OCI-M1 (cell line): ENCODE results near the gene PYGB.
"Not testable (repeated sequence)": the region's sequence is repeated elsewhere in the genome, so short reads cannot be mapped to it uniquely, and the experiment has no call there.

Experiments
- DNase-seq: peaks from one replicate; lab custom pipeline; 2025; lab: John Stamatoyannopoulos, UW

PYGB gene

GRCh38 chr20:25230166-25230831 lies 17.6 kb upstream of the PYGB start:
- DNase-seq, result no peak

GRCh38 chr20:25233016-25233772 lies 14.7 kb upstream of the PYGB start:
- no peak for DNase-seq

GRCh38 chr20:25234009-25234849 lies 13.7 kb upstream of the PYGB start:
- not testable (repeated sequence) for DNase-seq

GRCh38 chr20:25236450-25237304 lies 11.2 kb upstream of the PYGB start:
- no peak for DNase-seq

GRCh38 chr20:25237610-25238318 lies 10.1 kb upstream of the PYGB start:
- DNase-seq, result peak; percentile 95

- DNase-seq, result no peak
Observed at GRCh38 chr20:25238319-25239037, 9.4 kb upstream of the PYGB start.

GRCh38 chr20:25239387-25240370 lies 8.2 kb upstream of the PYGB start:
- no peak for DNase-seq

- peak; percentile 21 for DNase-seq
Observed at GRCh38 chr20:25240851-25241658, 6.8 kb upstream of the PYGB start.

- peak; percentile 23 for DNase-seq
Observed at GRCh38 chr20:25241659-25241955, 6.3 kb upstream of the PYGB start.

GRCh38 chr20:25242231-25242630 lies 5.7 kb upstream of the PYGB start:
- DNase-seq, result no peak

- DNase-seq, result no peak
Observed at GRCh38 chr20:25243416-25243979, 4.4 kb upstream of the PYGB start.

GRCh38 chr20:25244976-25245375 lies 2.9 kb upstream of the PYGB start:
- no peak for DNase-seq

GRCh38 chr20:25245461-25245860 lies 2.4 kb upstream of the PYGB start:
- no peak for DNase-seq

- DNase-seq, result peak; percentile 7
Observed at GRCh38 chr20:25246182-25246999, 1.5 kb upstream of the PYGB start.

- peak; percentile 65 for DNase-seq
Observed at GRCh38 chr20:25247000-25247517, 826 bp upstream of the PYGB start.

- no peak for DNase-seq
Observed at GRCh38 chr20:25247518-25247955, 348 bp upstream of the PYGB start.

- DNase-seq, result no peak
Observed at GRCh38 chr20:25248786-25249172, 894 bp downstream of the PYGB start.
